KOPT-K1 (cell line): ENCODE measurements around the gene OPCML.

Source experiments
- H3K27ac ChIP-seq: fragments of 200-600 bp; sonication (generic); 2 replicates; pipeline ENCODE4 v1.5.1; 2016; ENCODE audit warnings: antibody characterized with exemption, mild to moderate bottlenecking, low read depth, low read length; ENCODE audit not compliant: poor library complexity, severe bottlenecking
- H3K36me3 ChIP-seq: fragments of 200-600 bp; sonication (generic); 2 replicates; pipeline ENCODE4 v1.5.1; 2017; ENCODE audit warnings: antibody characterized with exemption, mild to moderate bottlenecking, low read length, moderate library complexity; ENCODE audit not compliant: insufficient read depth
- H3K9me3 ChIP-seq: fragments of 200-600 bp; sonication (generic); 2 replicates; pipeline ENCODE4 v1.5.1; 2017; ENCODE audit warnings: antibody characterized with exemption, low read length, mild to moderate bottlenecking; ENCODE audit not compliant: insufficient read depth, poor library complexity, severe bottlenecking

OPCML gene

GRCh38 chr11:133123366-133123765 is 408.9 kb downstream of the OPCML start:
- Histone ChIP-seq H3K9me3 (no peaks in the 10 kb centered on the region), H3K36me3 (no peaks in the 10 kb centered on the region), H3K27ac (no peak overlapping the region)

- H3K27ac ChIP-seq: no peak overlapping the region
Measured at GRCh38 chr11:133122256-133122655, 410.0 kb downstream of the OPCML start.

DNA sequence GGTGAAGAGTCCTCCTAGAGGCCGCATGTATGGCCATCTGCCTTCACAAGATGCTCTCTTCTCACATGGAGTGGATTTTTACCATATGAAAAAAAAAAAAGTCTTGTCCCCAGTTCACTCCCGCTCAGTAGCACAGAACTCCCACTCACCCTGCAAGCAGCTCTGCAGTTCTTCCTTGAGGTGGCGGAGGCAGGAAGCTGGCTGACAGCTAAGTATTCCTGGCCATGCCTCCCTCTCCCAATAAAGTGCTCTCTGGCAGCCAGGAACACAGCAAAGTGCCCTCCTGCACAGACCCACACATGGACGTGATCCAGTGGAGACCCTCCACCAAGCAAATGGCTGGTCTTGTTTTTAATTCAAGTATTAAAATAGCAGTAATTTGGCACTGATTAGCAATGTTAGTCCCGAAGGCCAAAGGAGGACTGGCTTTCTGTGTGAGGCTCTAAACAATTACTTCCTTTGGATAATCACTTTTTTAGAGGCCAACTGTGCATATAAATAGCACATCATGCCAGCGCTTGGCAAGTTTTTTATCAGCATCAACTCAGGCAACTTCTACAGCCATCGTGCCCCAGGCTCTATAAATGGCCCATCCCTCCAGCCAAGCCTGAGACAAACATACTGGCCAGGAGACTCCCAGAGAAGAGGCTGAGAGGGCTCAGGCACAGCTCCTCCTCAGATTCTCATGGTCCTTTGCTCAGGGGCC is 413.6 kb downstream of the OPCML start:
- H3K9me3 ChIP-seq: no peaks in the 10 kb centered on the region
- H3K36me3 ChIP-seq: no peaks in the 10 kb centered on the region
- no peak overlapping the region for H3K27ac ChIP-seq

More at GRCh38 chr11:133122256-133122655, 410.0 kb downstream of the OPCML start:
- no peaks in the 10 kb centered on the region for H3K9me3 ChIP-seq
- H3K36me3 ChIP-seq: no peaks in the 10 kb centered on the region

GRCh38 chr11:133115099-133115498 is 417.2 kb downstream of the OPCML start:
- peaks cover 4% of the 10 kb centered on the region for H3K9me3 ChIP-seq
- no peak overlapping the region for H3K27ac ChIP-seq
- H3K36me3 ChIP-seq: no peaks in the 10 kb centered on the region

- H3K9me3 ChIP-seq: peaks cover 3% of the 10 kb centered on the region
- no peaks in the 10 kb centered on the region for H3K36me3 ChIP-seq
- no peak overlapping the region for H3K27ac ChIP-seq
Measured at GRCh38 chr11:133107763-133108162, 424.5 kb downstream of the OPCML start.

- Histone ChIP-seq H3K9me3 (no peaks in the 10 kb centered on the region), H3K27ac (no peak overlapping the region), H3K36me3 (no peaks in the 10 kb centered on the region)
Measured at GRCh38 chr11:133107136-133107535, 425.2 kb downstream of the OPCML start.

DNA sequence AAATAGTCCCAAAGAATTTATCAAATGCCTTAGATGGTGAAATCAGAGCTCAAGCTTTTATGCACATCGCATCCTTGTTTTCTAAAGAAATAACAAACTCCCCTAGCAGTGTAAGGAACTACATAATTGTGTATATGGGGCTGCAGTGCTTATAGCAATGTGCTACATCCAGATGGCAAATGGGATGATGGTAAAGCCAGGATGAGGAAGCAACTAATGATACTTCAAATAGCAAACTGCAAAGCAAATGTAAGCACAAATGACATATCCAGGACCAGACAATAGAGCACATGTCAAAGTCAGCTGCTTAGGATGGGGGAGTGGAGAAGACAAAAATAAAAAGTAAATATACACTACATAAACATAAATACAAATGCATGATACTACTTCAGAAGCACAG is 425.9 kb downstream of the OPCML start:
- Histone ChIP-seq H3K36me3 (no peaks in the 10 kb centered on the region), H3K27ac (no peak overlapping the region), H3K9me3 (no peaks in the 10 kb centered on the region)

GRCh38 chr11:133104009-133104744 is 428.1 kb downstream of the OPCML start:
- Histone ChIP-seq H3K27ac (no peak overlapping the region), H3K36me3 (no peaks in the 10 kb centered on the region), H3K9me3 (no peaks in the 10 kb centered on the region)

GRCh38 chr11:133096981-133097380 is 435.3 kb downstream of the OPCML start:
- Histone ChIP-seq H3K36me3 (no peaks in the 10 kb centered on the region), H3K9me3 (no peaks in the 10 kb centered on the region), H3K27ac (no peak overlapping the region)

- Histone ChIP-seq H3K9me3 (no peaks in the 10 kb centered on the region), H3K36me3 (no peaks in the 10 kb centered on the region), H3K27ac (no peak overlapping the region)
Measured at GRCh38 chr11:133086518-133086917, 445.8 kb downstream of the OPCML start.

DNA sequence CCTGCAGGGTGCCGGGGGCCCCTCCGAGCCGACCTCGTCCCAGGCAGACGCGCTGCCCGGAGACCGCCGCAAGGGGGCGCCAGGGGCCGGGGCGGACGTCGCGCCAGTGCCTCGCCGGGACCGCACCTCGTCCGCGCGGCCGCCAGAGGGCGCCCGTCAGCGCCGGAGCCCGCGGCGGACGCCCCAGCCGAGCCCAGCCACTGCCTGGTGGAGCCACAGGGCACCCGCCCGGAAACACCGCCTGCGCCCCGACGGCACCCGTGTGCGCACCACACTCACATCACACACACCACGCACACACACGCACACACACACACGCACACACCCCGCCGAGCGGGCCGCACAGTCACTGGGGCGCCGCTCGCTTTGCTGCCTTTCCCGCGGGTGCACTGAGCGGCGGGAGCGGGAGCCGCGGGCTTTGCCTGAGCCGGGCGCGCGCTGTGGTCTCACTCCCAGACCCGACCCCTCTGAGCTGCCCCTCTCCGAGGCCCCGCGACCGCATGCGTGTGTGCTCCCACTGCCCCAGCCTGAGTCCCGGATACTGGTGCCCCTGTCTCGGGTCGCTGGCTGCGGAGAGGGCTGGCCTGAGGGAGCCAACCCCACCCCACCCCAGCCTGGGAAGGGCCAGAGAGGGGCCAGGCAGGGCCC is 449.3 kb downstream of the OPCML start:
- Histone ChIP-seq H3K36me3 (no peaks in the 10 kb centered on the region), H3K9me3 (no peaks in the 10 kb centered on the region), H3K27ac (no peak overlapping the region)

DNA sequence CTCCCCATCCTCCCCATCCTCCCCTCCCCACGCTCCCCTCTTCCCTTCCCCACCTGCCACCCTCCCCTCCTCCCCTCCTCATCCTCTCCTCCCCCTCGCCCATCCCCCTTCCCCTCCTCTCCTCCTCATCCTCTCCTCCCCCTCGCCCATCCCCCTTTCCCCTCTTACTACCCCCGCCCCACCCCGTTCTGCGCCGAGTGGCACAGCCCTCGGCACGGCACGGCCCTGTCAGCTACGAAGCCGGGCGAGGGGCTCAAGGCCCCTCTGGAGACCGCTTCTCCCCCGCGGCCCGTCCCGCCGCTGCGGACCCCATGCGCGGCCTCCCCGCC is 449.9 kb downstream of the OPCML start:
- Histone ChIP-seq H3K9me3 (no peaks in the 10 kb centered on the region), H3K27ac (no peak overlapping the region), H3K36me3 (no peaks in the 10 kb centered on the region)

DNA sequence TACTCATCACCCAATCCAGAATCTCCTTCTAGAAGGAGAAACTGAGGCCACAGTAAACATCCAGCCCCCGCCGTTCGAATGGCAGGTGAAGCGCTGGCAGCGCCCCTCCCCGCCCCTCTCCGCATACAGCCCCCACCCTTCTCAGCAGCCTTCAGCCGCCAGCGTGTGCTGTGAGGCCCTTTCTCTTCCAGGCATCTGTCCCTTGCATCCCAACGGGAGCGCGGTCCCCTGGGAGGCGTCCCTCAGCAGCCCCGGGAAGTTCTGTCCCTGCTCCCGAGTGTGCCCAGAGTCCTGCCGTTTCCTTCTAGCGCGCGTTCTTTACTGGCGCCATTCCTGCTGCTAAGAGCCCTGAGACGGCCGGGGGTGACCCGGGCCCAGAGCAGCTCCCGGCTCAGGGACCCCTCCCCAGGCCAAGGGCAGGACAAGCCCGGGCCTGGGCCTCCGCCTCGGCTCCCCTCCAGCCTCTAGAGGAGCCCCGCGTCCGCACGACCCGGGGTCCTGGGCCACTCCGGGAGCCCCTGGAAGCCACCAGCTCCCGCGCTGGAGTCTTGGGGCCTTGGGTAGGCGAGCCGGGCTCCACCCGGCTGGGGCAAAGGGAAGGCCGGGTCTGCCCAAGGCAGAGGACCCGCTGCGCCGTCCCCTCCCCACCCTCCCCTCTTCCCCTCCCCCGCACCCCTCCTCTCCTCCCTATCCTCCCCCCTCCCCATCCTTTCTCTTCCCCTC is 450.4 kb downstream of the OPCML start:
- Histone ChIP-seq H3K36me3 (no peaks in the 10 kb centered on the region), H3K9me3 (no peaks in the 10 kb centered on the region), H3K27ac (no peak overlapping the region)

GRCh38 chr11:133081020-133081419 is 451.3 kb downstream of the OPCML start:
- H3K9me3 ChIP-seq: no peaks in the 10 kb centered on the region
- no peaks in the 10 kb centered on the region for H3K36me3 ChIP-seq
- no peak overlapping the region for H3K27ac ChIP-seq
